ENCODE data around the gene GAS2. TPM values are rescaled to one million over a fixed set of nuclear protein-coding genes. Genes with fewer than 3 reads are reported as not detected.

The GAS2 gene
- 10 to 100 TPM; 16.1 to 35.6 (median 27.8) TPM for total RNA-seq
- long read RNA-seq, partial matches to known transcripts: 4 of 8 reads
- long read RNA-seq, other reads (novel, unspliced or antisense): 3 of 8 reads

GRCh38 chr11:22666325-22666687 is at the start of gene GAS2:
TSS of gene GAS2 (plus strand) at chr11:22666611. CDS start at chr11:22674870, 8,259 bp downstream.
- Histone ChIP-seq H3K4me1 (peaks cover 0 to 16% (median 3%) of the 10 kb centered on the region in 4 donors), H3K27me3 (no peaks in the 10 kb centered on the region), H3K9me3 (no peaks in the 10 kb centered on the region), H3K27ac (peak within 1 kb of the TSS; percentile 78 to 94 (median 92)), H3K4me3 (peak within 1 kb of the TSS; percentile 42 to 62 (median 58)), H3K36me3 (no peaks in the 10 kb centered on the region)
- no peak for TF ChIP-seq POLR2A (IDR thresholded peaks at IDR 0.05)
- TF ChIP-seq, protein P1, sequence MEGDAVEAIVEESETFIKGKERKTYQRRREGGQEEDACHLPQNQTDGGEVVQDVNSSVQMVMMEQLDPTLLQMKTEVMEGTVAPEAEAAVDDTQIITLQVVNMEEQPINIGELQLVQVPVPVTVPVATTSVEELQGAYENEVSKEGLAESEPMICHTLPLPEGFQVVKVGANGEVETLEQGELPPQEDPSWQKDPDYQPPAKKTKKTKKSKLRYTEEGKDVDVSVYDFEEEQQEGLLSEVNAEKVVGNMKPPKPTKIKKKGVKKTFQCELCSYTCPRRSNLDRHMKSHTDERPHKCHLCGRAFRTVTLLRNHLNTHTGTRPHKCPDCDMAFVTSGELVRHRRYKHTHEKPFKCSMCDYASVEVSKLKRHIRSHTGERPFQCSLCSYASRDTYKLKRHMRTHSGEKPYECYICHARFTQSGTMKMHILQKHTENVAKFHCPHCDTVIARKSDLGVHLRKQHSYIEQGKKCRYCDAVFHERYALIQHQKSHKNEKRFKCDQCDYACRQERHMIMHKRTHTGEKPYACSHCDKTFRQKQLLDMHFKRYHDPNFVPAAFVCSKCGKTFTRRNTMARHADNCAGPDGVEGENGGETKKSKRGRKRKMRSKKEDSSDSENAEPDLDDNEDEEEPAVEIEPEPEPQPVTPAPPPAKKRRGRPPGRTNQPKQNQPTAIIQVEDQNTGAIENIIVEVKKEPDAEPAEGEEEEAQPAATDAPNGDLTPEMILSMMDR (IDR thresholded peaks at IDR 0.05): no peak
- intact Hi-C loops (cut with DNase I): no loop called here
- ATAC-seq (peak; percentile 37 to 62 (median 54)), DNase-seq (peak in 1 of 3 donors; percentile 56)
- 0% methylated on average over 8 of the region's 8 CpGs for WGBS (ENCODE audit: insufficient coverage, low coverage, low lambda C conversion rate, missing lambda C conversion rate)

GRCh38 chr11:22617868-22618267 is 48.5 kb upstream of the GAS2 start:
- TF ChIP-seq, protein P1 (IDR thresholded peaks at IDR 0.05): no peak
- no peak for TF ChIP-seq POLR2A (IDR thresholded peaks at IDR 0.05)
- intact Hi-C loops (cut with DNase I): no loop called here
- Histone ChIP-seq H3K27ac (no peak overlapping the region), H3K27me3 (no peaks in the 10 kb centered on the region), H3K4me1 (no peaks in the 10 kb centered on the region), H3K9me3 (no peaks in the 10 kb centered on the region), H3K4me3 (no peak overlapping the region), H3K36me3 (no peaks in the 10 kb centered on the region)
- no CpG with 5 or more reads among the region's 5 CpGs for WGBS (ENCODE audit: insufficient coverage, low coverage, low lambda C conversion rate, missing lambda C conversion rate)
- DNase-seq (no peak), ATAC-seq (no peak)

- Histone ChIP-seq H3K27me3 (no peaks in the 10 kb centered on the region), H3K4me3 (peak overlapping the region; percentile 89 to 95 (median 93)), H3K36me3 (no peaks in the 10 kb centered on the region), H3K9me3 (no peaks in the 10 kb centered on the region), H3K4me1 (peaks cover 0 to 13% (median 4%) of the 10 kb centered on the region in 4 donors), H3K27ac (peak overlapping the region; percentile 83 to 88 (median 86))
- intact Hi-C loops (cut with DNase I): no loop called here
- ATAC-seq (peak; percentile 72 to 77 (median 74)), DNase-seq (peak; percentile 73 to 79 (median 74))
- WGBS (ENCODE audit: insufficient coverage, low coverage, low lambda C conversion rate, missing lambda C conversion rate): 2% methylated on average over 18 of the region's 31 CpGs
- no peak for TF ChIP-seq POLR2A (IDR thresholded peaks at IDR 0.05)
- TF ChIP-seq, protein P1 (IDR thresholded peaks at IDR 0.05): peak in 3 of 4 donors; percentile 38 to 51 (median 45)
These were observed 41.5 kb upstream of the GAS2 start for GRCh38 chr11:22624742-22625447.

- ATAC-seq (peak; percentile 96 to 98 (median 96)), DNase-seq (peak; percentile 88 to 97 (median 91))
- Histone ChIP-seq H3K4me1 (peaks cover 0 to 13% (median 4%) of the 10 kb centered on the region in 4 donors), H3K4me3 (peak within 1 kb of the TSS; percentile 89 to 95 (median 93)), H3K27ac (peak within 1 kb of the TSS; percentile 83 to 88 (median 86)), H3K36me3 (no peaks in the 10 kb centered on the region), H3K27me3 (no peaks in the 10 kb centered on the region), H3K9me3 (no peaks in the 10 kb centered on the region)
- 1% methylated on average over 24 of the region's 55 CpGs for WGBS (ENCODE audit: insufficient coverage, low coverage, low lambda C conversion rate, missing lambda C conversion rate)
- no peak for TF ChIP-seq POLR2A (IDR thresholded peaks at IDR 0.05)
- TF ChIP-seq, protein P1 (IDR thresholded peaks at IDR 0.05): no peak
- intact Hi-C loops (cut with DNase I): no loop called here
These were observed 40.7 kb upstream of the GAS2 start, which contains the start of gene FANCF for GRCh38 chr11:22625448-22626287. TSS of gene FANCF (minus strand) at chr11:22625823. CDS start at chr11:22625810, 13 bp downstream.

Data from right lobe of liver (tissue), 6 donors.